IMR-90 (cell line): ENCODE data around the gene NR1D1. TPM values are rescaled to one million over a fixed set of nuclear protein-coding genes. Genes with fewer than 3 reads are reported as not detected.

ENCODE experiments used
- ATAC-seq: fragments of 200-7000 bp; cut with Tn5 transposase; 2 replicates; pipeline ENCODE4 v1.9.1; 2020; ENCODE audit warnings: low read depth, mild to moderate bottlenecking, moderate library complexity
- BruUV-seq: library from RNA; stranded (reverse); fragments of 400-500 nt; replicated peaks from 2 replicates; lab custom pipeline; 2021; lab: Mats Ljungman, UMichigan
- CTCF ChIA-PET: fragments of 300-600 bp; formaldehyde crosslinking; extraction: SDS; loops from one replicate; lab custom pipeline; 2021; ENCODE audit warnings: antibody characterized with exemption; lab: Yijun Ruan, JAX
- POLR2A ChIA-PET: fragments of 300-600 bp; sonication (Branson Sonifier 250); formaldehyde crosslinking; loops from one replicate; lab custom pipeline; 2022; ENCODE audit warnings: antibody characterized with exemption; ENCODE audit not compliant: unreplicated experiment; lab: Charles Lee
- DNase-seq: peaks from one replicate; pipeline ENCODE4 v3.0.0; 2013
- H2AFZ ChIP-seq: replicated peaks from 2 replicates; pipeline ENCODE3; 2013; ENCODE audit warnings: low read length, mild to moderate bottlenecking; ENCODE audit not compliant: poor library complexity
- H2AK5ac ChIP-seq: 2 replicates; pipeline ENCODE4 v1.6.1; 2013; ENCODE audit warnings: low read depth, low read length, inconsistent platforms
- H2AK9ac ChIP-seq: replicated peaks from 2 replicates; pipeline ENCODE3; 2013; ENCODE audit warnings: mild to moderate bottlenecking, low read depth, low read length, moderate library complexity; ENCODE audit not compliant: poor library complexity
- H2BK120ac ChIP-seq: 2 replicates; pipeline ENCODE4 v1.6.1; 2013; ENCODE audit warnings: low read depth, low read length, inconsistent platforms
- H2BK15ac ChIP-seq: 3 replicates; pipeline ENCODE4 v1.6.1; 2013; ENCODE audit warnings: low read depth, low read length, inconsistent platforms
- H2BK20ac ChIP-seq: 2 replicates; pipeline ENCODE4 v1.6.1; 2013; ENCODE audit warnings: low read depth, mild to moderate bottlenecking, inconsistent platforms, low read length, moderate library complexity
- H2BK5ac ChIP-seq: 2 replicates; pipeline ENCODE4 v1.6.1; 2013; ENCODE audit warnings: mild to moderate bottlenecking, low read depth, low read length, inconsistent platforms; ENCODE audit not compliant: poor library complexity, severe bottlenecking
- H3K14ac ChIP-seq: replicated peaks from 2 replicates; pipeline ENCODE4 v1.6.1; 2013; ENCODE audit warnings: low read depth, low read length, inconsistent platforms
- H3K18ac ChIP-seq: 2 replicates; pipeline ENCODE4 v1.6.1; 2013; ENCODE audit warnings: low read depth, low read length, control low read depth
- H3K23ac ChIP-seq: 2 replicates; pipeline ENCODE4 v1.6.1; 2013; ENCODE audit warnings: low read depth, low read length, inconsistent platforms
- H3K27ac ChIP-seq: 2 replicates; pipeline ENCODE4 v1.5.1; 2013; ENCODE audit warnings: mild to moderate bottlenecking, control low read depth, low read length; ENCODE audit not compliant: insufficient read depth
- H3K27me3 ChIP-seq: 2 replicates; pipeline ENCODE4 v1.6.1; 2013; ENCODE audit warnings: low read length; ENCODE audit not compliant: control insufficient read depth, insufficient read depth
- H3K36me3 ChIP-seq: 2 replicates; pipeline ENCODE4 v1.6.1; 2013; ENCODE audit warnings: low read length, mixed read lengths; ENCODE audit not compliant: control insufficient read depth, insufficient read depth
- H3K4ac ChIP-seq: 2 replicates; pipeline ENCODE4 v1.6.1; 2013; ENCODE audit warnings: low read depth, low read length, inconsistent platforms
- H3K4me1 ChIP-seq: 2 replicates; pipeline ENCODE4 v1.6.1; 2013; ENCODE audit warnings: low read length, mixed read lengths; ENCODE audit not compliant: control insufficient read depth, insufficient read depth
- H3K4me2 ChIP-seq: 2 replicates; pipeline ENCODE4 v1.6.1; 2013; ENCODE audit warnings: low read depth, mild to moderate bottlenecking, control low read depth, low read length, moderate library complexity
- H3K4me3 ChIP-seq: 2 replicates; pipeline ENCODE4 v1.5.1; 2013; ENCODE audit warnings: low read depth, mild to moderate bottlenecking, control low read depth, low read length, moderate library complexity; ENCODE audit not compliant: insufficient read depth
- H3K56ac ChIP-seq: 2 replicates; pipeline ENCODE4 v1.6.1; 2013; ENCODE audit warnings: low read length, inconsistent platforms; ENCODE audit not compliant: insufficient read depth; ENCODE audit errors: extremely low read depth
- H3K79me1 ChIP-seq, 2 experiments: 2 replicates each; pipeline ENCODE4 v1.6.1; 2013; ENCODE audit warnings: low read length in 2 of 2, inconsistent platforms in 1 of 2, low read depth in 1 of 2
- H3K9ac ChIP-seq: 2 replicates; pipeline ENCODE4 v1.6.1; 2013; ENCODE audit warnings: low read depth, low read length, control low read depth
- H3K9me1 ChIP-seq: 2 replicates; pipeline ENCODE4 v1.6.1; 2013; ENCODE audit warnings: low read length, inconsistent platforms; ENCODE audit not compliant: insufficient read depth
- H3K9me3 ChIP-seq: 2 replicates; pipeline ENCODE4 v1.6.1; 2013; ENCODE audit warnings: low read length; ENCODE audit not compliant: control insufficient read depth, insufficient read depth
- H4K20me1 ChIP-seq: 2 replicates; pipeline ENCODE4 v1.6.1; 2013; ENCODE audit warnings: low read length, inconsistent platforms; ENCODE audit not compliant: insufficient read depth
- H4K5ac ChIP-seq: 2 replicates; pipeline ENCODE4 v1.6.1; 2013; ENCODE audit warnings: mild to moderate bottlenecking, low read depth, low read length, control low read depth
- H4K8ac ChIP-seq, 2 experiments: 2 replicates each; pipeline ENCODE4 v1.6.1; 2013; ENCODE audit warnings: low read depth in 2 of 2, low read length in 2 of 2, control low read depth in 1 of 2, inconsistent platforms in 1 of 2
- H4K91ac ChIP-seq: 2 replicates; pipeline ENCODE4 v1.6.1; 2013; ENCODE audit warnings: low read depth, low read length, inconsistent platforms; ENCODE audit not compliant: insufficient read depth
- CEBPB ChIP-seq: IDR thresholded peaks from 2 replicates; pipeline ENCODE4 v1.6.1; 2012; ENCODE audit warnings: low read depth, low read length, improper control_type of control experiment
- CTCF ChIP-seq: conservative IDR thresholded peaks from 2 replicates; pipeline ENCODE4 v1.5.1; 2012; ENCODE audit warnings: mild to moderate bottlenecking, low read depth, low read length, improper control_type of control experiment
- MAZ ChIP-seq: IDR thresholded peaks from 2 replicates; pipeline ENCODE4 v1.6.1; 2012; ENCODE audit warnings: low read depth, mild to moderate bottlenecking, low read length, improper control_type of control experiment, moderate library complexity, borderline replicate concordance
- WGBS, 2 experiments: methylation state at CpG; one replicate each; pipeline versions ENCODE4 v1.1.5 to v1.1.7; 2013; ENCODE audit warnings: missing lambda C conversion rate in 2 of 2; ENCODE audit not compliant: insufficient read length in 1 of 2; ENCODE audit errors: extremely low coverage in 2 of 2; 5-methylcytosine and 5-hydroxymethylcytosine counted together
- dilution Hi-C: fragments of 300-500 bp; cut with HindIII; formaldehyde crosslinking; loops from one replicate; pipeline ENCODE4 v1.14.3; 2018; ENCODE audit warnings: low sequenced_read_pairs; ENCODE audit not compliant: unreplicated experiment
- in situ Hi-C: fragments of 300-500 bp; cut with MboI; formaldehyde crosslinking; loops from 3 replicates; pipeline ENCODE4 v1.14.3; 2019; ENCODE audit warnings: low sequenced_read_pairs, inconsistent platforms, mixed read lengths
- intact Hi-C: fragments of 100-400 bp; cut with micrococcal nuclease; formaldehyde crosslinking; loops from 2 replicates; pipeline ENCODE4 v1.10.0; 2022
- polyA plus RNA-seq, 3 experiments: library from polyadenylated mRNA; depleted of rRNA; stranded (reverse); fragments of >200 nt; gene quantifications; 2 replicates each; pipeline ENCODE4 v1.2.3, GENCODE V29; 2012; ENCODE audit warnings: low replicate concordance in 1 of 3
- total RNA-seq: library from RNA; depleted of rRNA; stranded (reverse); fragments of >200 nt; gene quantifications from 2 replicates; pipeline ENCODE4 v1.2.3, GENCODE V29; 2012

Gene NR1D1
- total and polyA plus RNA-seq, 2 of the 4 experiments (the other 2 are of a cell fraction), result 0.36 to 7.2 TPM

GRCh38 chr17:40069751-40070708 lies 30.4 kb downstream of the NR1D1 start:
- Histone ChIP-seq H2BK20ac (peak overlapping the region; percentile 26; the same call in 1 of the 2 replicates), H2BK120ac (peak overlapping the region; percentile 82), H4K8ac (peak overlapping the region; percentile 45 to 99; a peak in 3 of 4 replicates), H3K36me3 (peaks cover 8% of the 10 kb centered on the region), H3K9ac (peak overlapping the region; percentile 37; the same call in 1 of the 2 replicates), H3K4me1 (peaks cover 52% of the 10 kb centered on the region), H2AK5ac (peak overlapping the region; percentile 95), H3K9me3 (no peaks in the 10 kb centered on the region), H2AK9ac (peak overlapping the region; percentile 99), H3K4me2 (peak overlapping the region; percentile 69), H2BK15ac (peak overlapping the region; percentile 44; the same call in 1 of the 3 replicates), H2BK5ac (peak overlapping the region; percentile 74), H4K91ac (peak overlapping the region; percentile 81), H3K9me1 (peaks cover 44% of the 10 kb centered on the region), H3K56ac (no peak overlapping the region), H3K79me1 (peaks cover 24 to 84% of the 10 kb centered on the region in 2 experiments), H3K14ac (peak overlapping the region; percentile 86; the same call in 1 of the 2 replicates), H3K4ac (peak overlapping the region; percentile 91), H3K18ac (peak overlapping the region; percentile 33; the same call in 1 of the 2 replicates), H3K27me3 (no peaks in the 10 kb centered on the region), H4K5ac (peak overlapping the region; percentile 53), H3K4me3 (no peak overlapping the region), H2AFZ (peak overlapping the region; percentile 95), H3K23ac (peak overlapping the region; percentile 97; the same call in 1 of the 2 replicates), H4K20me1 (peaks cover 29% of the 10 kb centered on the region), H3K27ac (peak overlapping the region; percentile 56; the same call in 1 of the 2 replicates)
- dilution Hi-C loops, result no loop called here
- 0 out of 2 replicates have a peak, but pooled peaks have one; percentile 1 for ATAC-seq
- ChIA-PET CTCF (interaction anchor here (1.3 kb wide), 1 partner anchor 12 kb away, joined by 3 read pairs; no protein-coding TSS in a partner anchor), POLR2A (no interaction called here)
- BruUV-seq, result no TSS peak
- in situ Hi-C loops, result no loop called here
- intact Hi-C loops, result loop anchor here (2.0 kb wide), 1 partner anchor 41 kb away; no protein-coding TSS in a partner anchor
- WGBS, 2 experiments, result no CpG with 5 or more reads among the region's 14 CpGs
- DNase-seq, result peak; percentile 46
- peak; percentile 13; the same call in 1 of the 2 replicates for TF ChIP-seq MAZ
- no peak for TF ChIP-seq CEBPB
- TF ChIP-seq CTCF, result peak; percentile 47
